Retinal pigment epithelial cell (primary cell): ENCODE data around the gene BRSK2.

Experiments
- DNase-seq: peaks from one replicate; pipeline ENCODE4 v3.0.0-alpha.2; 2010; ENCODE audit warnings: low read depth
- H3K4me3 ChIP-seq: 2 replicates; pipeline ENCODE4 v1.5.1; 2011; ENCODE audit warnings: mild to moderate bottlenecking, low read length, control low read depth, moderate library complexity
- CTCF ChIP-seq: conservative IDR thresholded peaks from 2 replicates; pipeline ENCODE4 v1.5.1; 2011; ENCODE audit warnings: low read depth, low read length, control low read depth, inconsistent platforms

BRSK2 gene

DNA sequence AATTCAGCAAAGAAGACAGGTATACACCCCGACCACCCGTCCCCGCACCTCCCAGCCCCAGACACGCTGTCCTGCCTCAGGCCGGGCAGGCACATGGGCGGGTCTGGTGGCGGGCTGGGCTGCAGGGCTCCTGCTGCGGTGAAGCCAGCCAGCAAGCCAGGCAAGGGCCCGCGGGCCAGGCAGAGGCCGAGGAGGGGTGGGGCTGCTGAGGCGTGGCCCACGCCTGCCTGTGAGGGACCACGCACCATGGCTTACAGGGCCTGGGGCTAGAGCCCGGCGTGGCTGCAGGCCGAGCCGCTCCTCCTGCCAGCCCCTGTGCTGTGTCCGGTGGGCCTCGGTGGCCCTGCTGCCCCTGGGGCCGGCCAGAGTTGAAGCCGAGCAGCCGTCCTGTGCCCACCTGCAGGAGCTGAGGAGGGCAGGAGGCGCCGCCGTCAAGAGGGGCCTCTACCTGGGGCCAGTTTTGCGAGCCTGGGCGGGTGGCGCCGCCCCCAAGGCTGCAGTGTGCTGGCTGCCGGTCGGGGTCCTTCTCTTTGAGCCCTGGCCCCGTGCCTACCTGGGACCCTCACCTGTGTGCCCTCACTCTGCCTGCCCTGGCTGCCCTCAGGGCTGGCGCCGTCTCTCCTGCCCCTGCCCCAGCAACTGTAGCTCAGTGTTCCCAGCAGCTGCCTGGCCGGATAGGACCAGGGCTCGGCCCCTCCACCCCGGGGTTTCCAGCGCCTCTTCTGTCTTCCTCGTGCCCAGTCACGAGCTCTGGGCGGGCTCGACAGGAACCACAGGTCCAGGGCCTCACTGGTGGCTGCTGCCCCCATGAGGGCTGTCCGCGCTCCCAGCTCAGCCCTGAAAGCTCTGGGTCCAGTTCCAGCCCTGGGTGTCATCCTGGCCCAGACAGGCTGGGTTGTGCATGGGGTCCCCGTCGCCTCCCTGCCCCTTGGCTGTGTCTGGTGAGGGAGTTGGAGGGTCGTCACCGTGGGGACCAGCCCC lies 58.4 kb downstream of the BRSK2 start:
- no peak for DNase-seq
- H3K4me3 ChIP-seq: no peak overlapping the region
- no peak for TF ChIP-seq CTCF

- H3K4me3 ChIP-seq: no peak overlapping the region
- DNase-seq: no peak
- TF ChIP-seq CTCF: no peak
Observed at GRCh38 chr11:1448882-1449281, 59.1 kb downstream of the BRSK2 start.

- TF ChIP-seq CTCF: no peak
- DNase-seq: no peak
- no peak overlapping the region for H3K4me3 ChIP-seq
Observed at GRCh38 chr11:1449490-1450243, 59.9 kb downstream of the BRSK2 start.

- DNase-seq: no peak
- no peak for TF ChIP-seq CTCF
- no peak overlapping the region for H3K4me3 ChIP-seq
Observed at GRCh38 chr11:1450344-1450875, 60.7 kb downstream of the BRSK2 start.

DNA sequence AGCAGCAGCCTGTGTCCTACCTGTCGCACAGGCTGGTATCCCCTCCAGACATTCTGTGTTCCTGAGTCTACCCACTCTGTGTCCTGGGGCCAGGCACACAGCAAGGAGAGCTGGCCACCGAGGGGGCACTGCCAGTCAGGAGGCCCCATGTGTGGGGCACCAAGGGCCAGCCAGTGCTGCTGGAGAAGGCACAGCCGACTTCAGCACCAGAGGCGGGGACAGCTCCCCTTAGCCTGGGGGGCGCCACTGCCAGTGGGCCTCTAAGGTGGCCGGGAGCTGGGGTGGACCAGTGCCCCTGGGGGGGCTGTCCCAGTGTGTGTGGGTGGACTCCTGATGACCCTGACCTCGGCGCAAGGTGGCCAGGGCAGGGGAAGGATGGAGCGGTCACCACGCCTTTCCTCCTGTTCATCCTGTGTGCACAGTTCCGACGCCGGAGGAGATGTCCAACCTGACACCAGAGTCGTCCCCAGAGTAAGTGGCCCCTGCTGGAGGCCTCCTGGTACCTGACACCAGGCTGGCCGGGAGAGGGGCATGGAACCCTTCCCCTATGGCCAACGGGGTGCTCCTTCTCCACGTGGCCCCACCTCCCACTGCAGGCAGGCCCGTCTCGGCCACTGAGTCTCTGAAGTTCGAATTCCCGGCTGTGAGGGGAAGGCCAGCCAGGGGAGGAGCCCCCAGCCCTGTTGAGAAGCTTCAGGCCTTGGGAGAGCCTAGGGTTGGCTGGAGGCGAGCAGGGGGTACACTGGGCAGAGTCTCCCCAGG lies 61.4 kb downstream of the BRSK2 start:
- TF ChIP-seq CTCF: no peak
- DNase-seq: no peak
- H3K4me3 ChIP-seq: no peak overlapping the region

DNA sequence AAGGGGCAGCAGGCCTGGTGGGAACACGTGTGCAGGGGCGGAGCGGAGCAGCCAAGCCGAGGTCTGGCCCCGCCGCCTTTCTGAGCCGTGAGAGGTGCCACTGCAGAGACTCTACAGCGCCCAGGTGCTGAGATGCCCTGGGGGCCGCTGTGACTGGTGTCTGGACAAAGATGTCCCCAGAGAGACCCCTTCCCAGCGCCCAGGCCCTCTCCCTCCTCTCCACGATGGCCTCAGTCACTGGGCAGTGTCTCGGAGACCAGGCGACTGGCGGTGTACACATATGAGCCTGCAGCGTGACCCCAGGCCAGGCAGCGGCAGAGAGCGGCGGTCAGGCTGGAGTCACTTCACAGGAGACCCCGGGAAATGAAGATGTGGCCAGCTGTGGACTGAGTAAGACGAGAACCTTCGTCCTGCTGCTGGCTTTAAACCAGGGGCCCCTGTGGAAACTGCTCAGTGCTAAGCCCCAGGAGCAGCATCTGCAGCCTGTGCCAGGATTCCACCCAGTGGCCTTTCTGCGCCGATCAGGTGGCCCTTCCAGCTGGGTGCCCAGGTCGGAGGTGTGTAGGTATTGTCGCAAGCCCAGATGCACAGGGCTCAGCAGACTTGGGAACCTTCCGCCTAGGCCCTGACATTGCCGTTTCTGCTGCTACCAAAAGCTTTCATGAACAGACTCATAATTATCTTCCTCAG lies 62.2 kb downstream of the BRSK2 start:
- no peak for TF ChIP-seq CTCF
- no peak overlapping the region for H3K4me3 ChIP-seq
- no peak for DNase-seq
